DOHH2 (cell line): ENCODE measurements around the gene MXD3.

ENCODE experiments used
- H3F3A ChIP-seq: fragments of 200-600 bp; sonication (generic), shearing (Covaris generic); 2 replicates; pipeline ENCODE4 v1.6.0; 2016; ENCODE audit warnings: antibody characterized with exemption, mild to moderate bottlenecking; ENCODE audit not compliant: control insufficient read depth, insufficient read depth
- H3K27ac ChIP-seq: fragments of 200-600 bp; sonication (generic); 2 replicates; pipeline ENCODE4 v1.5.1; 2014; ENCODE audit warnings: low read depth, mild to moderate bottlenecking, low read length, moderate library complexity
- H3K27me3 ChIP-seq: fragments of 200-600 bp; sonication (generic); 2 replicates; pipeline ENCODE4 v1.6.1; 2014; ENCODE audit warnings: mild to moderate bottlenecking, low read length, mixed read lengths; ENCODE audit not compliant: control insufficient read depth
- H3K36me3 ChIP-seq: fragments of 200-600 bp; sonication (generic); 2 replicates; pipeline ENCODE4 v1.6.1; 2014; ENCODE audit warnings: mild to moderate bottlenecking, low read length, moderate library complexity, mixed read lengths; ENCODE audit not compliant: control insufficient read depth
- H3K4me1 ChIP-seq: fragments of 200-600 bp; sonication (generic); 2 replicates; pipeline ENCODE4 v1.6.1; 2014; ENCODE audit warnings: mild to moderate bottlenecking, low read length, mixed read lengths; ENCODE audit not compliant: control insufficient read depth
- H3K4me2 ChIP-seq: fragments of 200-600 bp; sonication (generic); 2 replicates; pipeline ENCODE4 v1.6.0; 2014; ENCODE audit warnings: mild to moderate bottlenecking, low read length, moderate library complexity
- H3K4me3 ChIP-seq: fragments of 200-600 bp; sonication (generic); 2 replicates; pipeline ENCODE4 v1.5.1; 2014; ENCODE audit warnings: mild to moderate bottlenecking, low read length, mixed read lengths
- H3K79me2 ChIP-seq: fragments of 200-600 bp; sonication (generic); 2 replicates; pipeline ENCODE4 v1.6.1; 2014; ENCODE audit warnings: mild to moderate bottlenecking, low read length, mixed read lengths; ENCODE audit not compliant: control insufficient read depth
- H3K9me2 ChIP-seq: fragments of 200-600 bp; sonication (generic); replicated peaks from 2 replicates; pipeline ENCODE4 v1.6.1; 2014; ENCODE audit warnings: mild to moderate bottlenecking, low read length, mixed read lengths; ENCODE audit not compliant: control insufficient read depth
- H3K9me3 ChIP-seq: fragments of 200-600 bp; sonication (generic); 2 replicates; pipeline ENCODE4 v1.6.1; 2014; ENCODE audit warnings: antibody characterized with exemption, low read length, mixed read lengths; ENCODE audit not compliant: control insufficient read depth, insufficient read depth
- H4K20me1 ChIP-seq: fragments of 200-600 bp; sonication (generic); 2 replicates; pipeline ENCODE4 v1.6.0; 2014; ENCODE audit warnings: low read depth, mild to moderate bottlenecking, antibody characterized with exemption, low read length, moderate library complexity; ENCODE audit not compliant: control insufficient read depth, insufficient read depth
- EZH2phosphoT487 ChIP-seq: fragments of 200-600 bp; sonication (generic); IDR thresholded peaks from 2 replicates; pipeline ENCODE4 v1.6.1; 2017; ENCODE audit warnings: borderline replicate concordance, mild to moderate bottlenecking, antibody characterized with exemption, low read length, moderate library complexity, mixed read lengths
- TF ChIP-seq, protein P1 (sequence below): fragments of 200-600 bp; sonication (generic); IDR thresholded peaks from one replicate; pipeline ENCODE4 v1.5.1; 2014; ENCODE audit warnings: antibody characterized with exemption, mild to moderate bottlenecking, low read depth, low read length; ENCODE audit not compliant: poor library complexity, severe bottlenecking

MXD3 gene

DNA sequence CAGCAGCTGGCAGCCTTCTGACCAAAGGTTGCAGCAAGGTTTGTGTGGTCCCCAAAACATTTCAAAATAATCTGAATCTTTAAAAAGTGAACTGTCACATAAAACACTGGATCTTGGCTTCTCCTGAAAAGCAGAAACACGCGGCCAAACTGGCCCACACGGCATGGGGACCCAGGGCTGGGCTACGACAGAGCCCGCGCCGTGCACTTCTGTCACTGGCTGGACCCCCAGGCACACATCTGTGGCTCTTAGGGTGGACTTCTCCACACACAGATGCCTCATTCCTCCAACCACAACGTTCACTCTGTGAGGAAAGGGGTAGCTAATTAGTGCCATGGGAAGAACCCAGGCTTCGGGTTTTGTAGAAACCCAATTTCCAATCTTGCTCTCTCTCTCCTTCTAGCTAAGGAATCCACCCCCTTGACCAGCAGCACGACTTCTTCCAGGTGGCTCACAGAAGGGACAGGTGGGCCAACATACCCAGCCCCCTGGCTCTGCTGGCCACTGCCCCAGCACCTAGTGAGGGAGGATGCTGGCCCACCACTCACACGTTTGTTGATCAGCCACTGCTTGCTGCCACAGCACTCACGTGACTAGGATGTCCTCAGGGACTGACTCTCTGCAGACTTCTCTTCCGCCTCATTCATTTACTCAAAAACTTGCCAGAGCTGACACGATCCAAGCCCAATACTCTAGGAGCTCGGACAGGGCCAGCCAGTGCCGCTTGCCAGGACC is 21.9 kb upstream of the MXD3 start:
- no peak for TF ChIP-seq EZH2phosphoT487
- TF ChIP-seq, protein P1, sequence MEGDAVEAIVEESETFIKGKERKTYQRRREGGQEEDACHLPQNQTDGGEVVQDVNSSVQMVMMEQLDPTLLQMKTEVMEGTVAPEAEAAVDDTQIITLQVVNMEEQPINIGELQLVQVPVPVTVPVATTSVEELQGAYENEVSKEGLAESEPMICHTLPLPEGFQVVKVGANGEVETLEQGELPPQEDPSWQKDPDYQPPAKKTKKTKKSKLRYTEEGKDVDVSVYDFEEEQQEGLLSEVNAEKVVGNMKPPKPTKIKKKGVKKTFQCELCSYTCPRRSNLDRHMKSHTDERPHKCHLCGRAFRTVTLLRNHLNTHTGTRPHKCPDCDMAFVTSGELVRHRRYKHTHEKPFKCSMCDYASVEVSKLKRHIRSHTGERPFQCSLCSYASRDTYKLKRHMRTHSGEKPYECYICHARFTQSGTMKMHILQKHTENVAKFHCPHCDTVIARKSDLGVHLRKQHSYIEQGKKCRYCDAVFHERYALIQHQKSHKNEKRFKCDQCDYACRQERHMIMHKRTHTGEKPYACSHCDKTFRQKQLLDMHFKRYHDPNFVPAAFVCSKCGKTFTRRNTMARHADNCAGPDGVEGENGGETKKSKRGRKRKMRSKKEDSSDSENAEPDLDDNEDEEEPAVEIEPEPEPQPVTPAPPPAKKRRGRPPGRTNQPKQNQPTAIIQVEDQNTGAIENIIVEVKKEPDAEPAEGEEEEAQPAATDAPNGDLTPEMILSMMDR, result no peak
- Histone ChIP-seq H3K9me3 (no peaks in the 10 kb centered on the region), H3F3A (no peaks in the 10 kb centered on the region), H3K27ac (no peak overlapping the region), H3K4me3 (no peak overlapping the region), H3K36me3 (peaks cover 86% of the 10 kb centered on the region), H3K27me3 (no peaks in the 10 kb centered on the region), H3K4me2 (no peak overlapping the region), H3K79me2 (peaks cover 4% of the 10 kb centered on the region), H3K9me2 (no peaks in the 10 kb centered on the region), H4K20me1 (no peaks in the 10 kb centered on the region), H3K4me1 (no peaks in the 10 kb centered on the region)

DNA sequence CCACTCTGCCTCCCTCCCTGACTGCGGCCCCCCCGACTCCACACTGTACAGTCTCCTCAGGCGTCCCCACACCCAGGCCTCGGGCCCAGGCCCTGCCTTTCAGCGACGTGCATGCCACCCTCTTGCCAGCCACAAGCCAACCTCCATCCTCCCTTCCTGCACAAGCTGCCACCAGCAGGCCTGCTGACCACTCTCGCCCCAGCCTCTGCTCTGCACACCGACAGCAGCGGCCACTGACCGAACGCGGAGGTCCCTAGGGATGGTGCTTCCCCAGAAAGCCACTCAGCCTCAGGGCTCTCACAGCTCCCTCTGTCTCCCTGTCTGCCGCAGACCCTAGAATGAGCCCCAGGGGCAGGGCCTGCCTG is 21.2 kb upstream of the MXD3 start:
- H3K27ac ChIP-seq, result no peak overlapping the region
- no peaks in the 10 kb centered on the region for H3K79me2 ChIP-seq
- no peaks in the 10 kb centered on the region for H3K9me3 ChIP-seq
- no peaks in the 10 kb centered on the region for H3F3A ChIP-seq
- H3K36me3 ChIP-seq, result peaks cover 79% of the 10 kb centered on the region
- no peak overlapping the region for H3K4me3 ChIP-seq
- H3K4me1 ChIP-seq, result no peaks in the 10 kb centered on the region
- H4K20me1 ChIP-seq, result no peaks in the 10 kb centered on the region
- no peaks in the 10 kb centered on the region for H3K9me2 ChIP-seq
- no peaks in the 10 kb centered on the region for H3K27me3 ChIP-seq
- TF ChIP-seq, protein P1, result no peak
- TF ChIP-seq EZH2phosphoT487, result no peak
- no peak overlapping the region for H3K4me2 ChIP-seq

DNA sequence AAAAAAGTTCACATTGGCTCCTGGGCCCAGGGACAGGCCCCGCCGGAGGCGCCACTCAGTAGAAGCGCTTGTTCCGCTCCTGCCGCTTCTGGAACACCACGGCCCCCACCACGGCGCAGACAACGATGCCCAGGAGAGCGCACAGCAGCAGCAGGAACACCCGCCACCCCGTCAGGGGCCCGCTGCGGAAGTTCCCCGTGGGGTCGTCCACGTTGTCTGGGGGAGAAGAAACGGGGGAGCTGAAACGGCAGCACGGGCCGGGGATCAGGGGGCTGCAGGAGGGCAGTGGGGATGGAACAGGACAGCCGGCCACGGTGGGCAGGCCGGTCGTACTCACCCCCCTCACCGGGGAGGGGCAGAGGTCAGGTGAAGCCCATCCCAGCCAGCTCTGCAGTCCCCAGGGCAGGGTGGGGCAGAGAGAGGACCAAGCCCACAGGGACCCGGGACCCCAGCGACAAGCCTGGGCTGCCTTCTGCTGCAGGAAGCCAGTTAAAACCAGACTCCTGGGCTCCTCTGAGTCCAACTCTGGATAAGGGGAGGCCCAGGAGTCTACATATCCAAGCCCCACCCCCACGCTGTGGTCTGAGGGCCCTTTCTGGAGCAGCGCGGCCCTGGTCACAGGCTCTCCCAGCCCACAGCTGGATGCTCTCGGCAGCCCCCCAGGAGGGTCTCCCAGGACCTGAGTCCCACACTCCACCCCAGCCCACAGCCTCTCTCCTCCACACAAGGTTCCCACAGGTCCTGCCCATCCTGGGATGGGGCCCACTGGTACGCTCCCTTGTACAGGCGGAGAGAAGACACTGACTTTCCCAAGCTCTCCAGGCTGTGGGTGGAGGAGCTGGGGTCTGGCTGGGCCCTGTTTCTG is 20.6 kb upstream of the MXD3 start:
- Histone ChIP-seq H3K9me3 (no peaks in the 10 kb centered on the region), H3K4me3 (no peak overlapping the region), H3K27ac (no peak overlapping the region), H3K4me1 (no peaks in the 10 kb centered on the region), H3K4me2 (no peak overlapping the region), H3K79me2 (no peaks in the 10 kb centered on the region), H3K9me2 (no peaks in the 10 kb centered on the region), H3F3A (no peaks in the 10 kb centered on the region; the same call in 1 of the 2 replicates), H3K27me3 (no peaks in the 10 kb centered on the region), H3K36me3 (peaks cover 73% of the 10 kb centered on the region), H4K20me1 (no peaks in the 10 kb centered on the region)
- TF ChIP-seq EZH2phosphoT487, result no peak
- TF ChIP-seq, protein P1, result no peak
